ENCODE data around the gene YTHDF1.

GRCh38 chr20:63233924-63234323 is 18.0 kb upstream of the YTHDF1 start:
- TF ChIP-seq USF2 (IDR thresholded peaks at IDR 0.05; ENCODE audit: low read length) (no peak), CTCF (IDR thresholded peaks at IDR 0.05; ENCODE audit: control extremely low read depth in 1 of 3, insufficient read depth in 1 of 3, low read depth in 1 of 3, low read length in 3 of 3) (no peak)

Measured in H1 (cell line).